Ascending aorta (tissue), 2 donors: ENCODE data around the gene PLCB2. TPM values are rescaled to one million over a fixed set of nuclear protein-coding genes. Genes with fewer than 3 reads are reported as not detected.

Experiments
- DNase-seq, 2 donors: peaks; one replicate each; pipeline ENCODE4 v3.0.0-alpha.2; 2019; ENCODE audit warnings: low spot score in 2 of 2
- H3K27ac ChIP-seq, 2 donors: fragments of 200-600 bp; sonication (generic); one replicate each; pipeline ENCODE4 v1.5.1; 2016 to 2017; ENCODE audit warnings: mild to moderate bottlenecking in 1 of 2
- H3K27me3 ChIP-seq: fragments of 200-600 bp; sonication (generic); one replicate; pipeline ENCODE4 v1.5.1; 2017
- H3K36me3 ChIP-seq, 2 donors: fragments of 200-600 bp; sonication (generic); one replicate each; pipeline ENCODE4 v1.5.1; 2016
- H3K4me1 ChIP-seq, 2 donors: fragments of 200-600 bp; sonication (generic); one replicate each; pipeline ENCODE4 v1.5.1; 2016 to 2017; ENCODE audit warnings: mild to moderate bottlenecking in 1 of 2
- H3K4me3 ChIP-seq, 2 donors: fragments of 200-600 bp; sonication (generic); one replicate each; pipeline ENCODE4 v1.5.1; 2016 to 2017; ENCODE audit warnings: mild to moderate bottlenecking in 1 of 2
- H3K9me3 ChIP-seq, 2 donors: fragments of 200-600 bp; sonication (generic); one replicate each; pipeline ENCODE4 v1.5.1; 2016
- intact Hi-C: fragments of 100-400 bp; cut with DNase I; formaldehyde crosslinking; loops from one replicate; pipeline ENCODE4 v1.15.1; 2023
- total RNA-seq: library from RNA; depleted of rRNA; stranded (reverse); fragments of >200 nt; gene quantifications from one replicate; pipeline ENCODE4 v1.1.0, GENCODE V29; 2016
- TF ChIP-seq, protein P1 (sequence below), 3 experiments: fragments of 200-600 bp in 2 of 3; fragments of 450-650 bp in 1 of 3; sonication (generic) in 2 of 3; IDR thresholded peaks; one replicate each; pipeline ENCODE4 v1.5.1; 2016 to 2019; ENCODE audit warnings: antibody characterized with exemption in 3 of 3, mild to moderate bottlenecking in 1 of 3, moderate library complexity in 1 of 3

The PLCB2 gene
- total RNA-seq, 1 donor from 2014 or later: 6.9 TPM

- H3K4me1 ChIP-seq: peaks cover 20 to 23% of the 10 kb centered on the region in 2 donors
- DNase-seq: no peak
- no peaks in the 10 kb centered on the region for H3K36me3 ChIP-seq
- TF ChIP-seq, protein P1, sequence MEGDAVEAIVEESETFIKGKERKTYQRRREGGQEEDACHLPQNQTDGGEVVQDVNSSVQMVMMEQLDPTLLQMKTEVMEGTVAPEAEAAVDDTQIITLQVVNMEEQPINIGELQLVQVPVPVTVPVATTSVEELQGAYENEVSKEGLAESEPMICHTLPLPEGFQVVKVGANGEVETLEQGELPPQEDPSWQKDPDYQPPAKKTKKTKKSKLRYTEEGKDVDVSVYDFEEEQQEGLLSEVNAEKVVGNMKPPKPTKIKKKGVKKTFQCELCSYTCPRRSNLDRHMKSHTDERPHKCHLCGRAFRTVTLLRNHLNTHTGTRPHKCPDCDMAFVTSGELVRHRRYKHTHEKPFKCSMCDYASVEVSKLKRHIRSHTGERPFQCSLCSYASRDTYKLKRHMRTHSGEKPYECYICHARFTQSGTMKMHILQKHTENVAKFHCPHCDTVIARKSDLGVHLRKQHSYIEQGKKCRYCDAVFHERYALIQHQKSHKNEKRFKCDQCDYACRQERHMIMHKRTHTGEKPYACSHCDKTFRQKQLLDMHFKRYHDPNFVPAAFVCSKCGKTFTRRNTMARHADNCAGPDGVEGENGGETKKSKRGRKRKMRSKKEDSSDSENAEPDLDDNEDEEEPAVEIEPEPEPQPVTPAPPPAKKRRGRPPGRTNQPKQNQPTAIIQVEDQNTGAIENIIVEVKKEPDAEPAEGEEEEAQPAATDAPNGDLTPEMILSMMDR (IDR thresholded peaks at IDR 0.05): no peak
- H3K9me3 ChIP-seq: no peaks in the 10 kb centered on the region
- H3K27ac ChIP-seq: no peak overlapping the region
- H3K27me3 ChIP-seq: peaks cover 33% of the 10 kb centered on the region
- H3K4me3 ChIP-seq: no peak overlapping the region
- intact Hi-C loops: no loop called here
These were observed 29.7 kb downstream of the PLCB2 start for GRCh38 chr15:40278026-40278425.

DNA sequence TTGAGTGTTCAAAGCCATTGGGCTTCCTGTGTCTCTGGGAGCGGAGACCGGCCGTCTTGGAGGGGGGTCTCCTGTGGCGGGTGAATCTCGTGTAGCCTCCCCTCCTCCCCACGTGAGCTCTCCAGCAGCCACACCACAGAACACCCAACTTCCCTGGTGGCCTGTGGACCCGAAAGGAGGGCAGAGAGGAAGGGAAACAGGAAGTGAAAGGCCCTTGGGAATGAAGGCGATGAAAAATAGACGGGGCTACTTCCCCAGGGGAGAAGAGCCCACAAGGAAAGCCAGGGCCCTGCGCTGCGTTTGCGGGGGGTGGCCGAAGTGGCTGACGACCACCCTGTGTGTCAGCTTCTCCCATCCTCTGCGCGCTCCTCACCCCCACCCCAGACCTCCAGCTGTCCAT is 30.3 kb downstream of the PLCB2 start:
- TF ChIP-seq, protein P1 (IDR thresholded peaks at IDR 0.05): no peak
- Histone ChIP-seq H3K4me3 (no peak overlapping the region), H3K9me3 (no peaks in the 10 kb centered on the region), H3K4me1 (peaks cover 14 to 17% of the 10 kb centered on the region in 2 donors), H3K27ac (no peak overlapping the region), H3K27me3 (peaks cover 28% of the 10 kb centered on the region), H3K36me3 (no peaks in the 10 kb centered on the region)
- intact Hi-C loops: no loop called here
- DNase-seq: no peak

GRCh38 chr15:40276927-40277326 is 30.8 kb downstream of the PLCB2 start:
- DNase-seq: no peak
- H3K4me3 ChIP-seq: no peak overlapping the region
- H3K36me3 ChIP-seq: no peaks in the 10 kb centered on the region
- TF ChIP-seq, protein P1 (IDR thresholded peaks at IDR 0.05): no peak
- H3K27ac ChIP-seq: no peak overlapping the region
- peaks cover 10 to 12% of the 10 kb centered on the region in 2 donors for H3K4me1 ChIP-seq
- H3K9me3 ChIP-seq: no peaks in the 10 kb centered on the region
- peaks cover 22% of the 10 kb centered on the region for H3K27me3 ChIP-seq
- intact Hi-C loops: no loop called here

DNA sequence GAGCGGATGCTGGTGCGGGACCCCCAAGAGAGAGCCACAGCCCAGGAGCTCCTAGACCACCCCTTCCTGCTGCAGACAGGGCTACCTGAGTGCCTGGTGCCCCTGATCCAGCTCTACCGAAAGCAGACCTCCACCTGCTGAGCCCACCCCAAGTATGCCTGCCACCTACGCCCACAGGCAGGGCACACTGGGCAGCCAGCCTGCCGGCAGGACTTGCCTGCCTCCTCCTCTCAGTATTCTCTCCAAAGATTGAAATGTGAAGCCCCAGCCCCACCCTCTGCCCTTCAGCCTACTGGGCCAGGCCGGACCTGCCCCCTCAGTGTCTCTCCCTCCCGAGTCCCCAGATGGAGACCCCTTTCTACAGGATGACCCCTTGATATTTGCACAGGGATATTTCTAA is 31.8 kb downstream of the PLCB2 start:
- Histone ChIP-seq H3K9me3 (no peaks in the 10 kb centered on the region), H3K36me3 (no peaks in the 10 kb centered on the region), H3K4me3 (no peak overlapping the region), H3K27ac (no peak overlapping the region), H3K4me1 (peaks cover 4 to 6% of the 10 kb centered on the region in 2 donors), H3K27me3 (peaks cover 15% of the 10 kb centered on the region)
- DNase-seq: no peak
- TF ChIP-seq, protein P1 (IDR thresholded peaks at IDR 0.05): no peak
- intact Hi-C loops: no loop called here

- no peak for DNase-seq
- peaks cover 11% of the 10 kb centered on the region for H3K27me3 ChIP-seq
- TF ChIP-seq, protein P1 (IDR thresholded peaks at IDR 0.05): no peak
- H3K4me3 ChIP-seq: no peak overlapping the region
- H3K4me1 ChIP-seq: peaks cover 4 to 6% of the 10 kb centered on the region in 2 donors
- no peak overlapping the region for H3K27ac ChIP-seq
- no peaks in the 10 kb centered on the region for H3K36me3 ChIP-seq
- no peaks in the 10 kb centered on the region for H3K9me3 ChIP-seq
- intact Hi-C loops: no loop called here
These were observed 32.2 kb downstream of the PLCB2 start for GRCh38 chr15:40275523-40275922.
